Lower leg skin (tissue), 4 donors: ENCODE results near the gene RMI2. TPM values are rescaled to one million over a fixed set of nuclear protein-coding genes. Genes with fewer than 3 reads are reported as not detected.

Experiments used
- DNase-seq, 2 donors: peaks; one replicate each; pipeline ENCODE4 v3.0.0-alpha.2; 2019; ENCODE audit warnings: low spot score in 2 of 2
- H3K4me3 ChIP-seq: fragments of 200-600 bp; sonication (generic); 2 replicates; pipeline ENCODE4 v1.5.1; 2017; ENCODE audit warnings: mild to moderate bottlenecking, low read depth; ENCODE audit not compliant: poor library complexity, severe bottlenecking
- POLR2A ChIP-seq, 2 donors: fragments of 450-650 bp; IDR thresholded peaks; one replicate each; pipeline ENCODE4 v1.6.1; 2016 to 2017; ENCODE audit warnings: antibody characterized with exemption in 2 of 2, mild to moderate bottlenecking in 1 of 2, moderate library complexity in 1 of 2
- WGBS, 2 donors: methylation state at CpG; one replicate each; pipeline ENCODE4 v1.1.5; 2018; 5-methylcytosine and 5-hydroxymethylcytosine counted together
- intact Hi-C: fragments of 100-400 bp; cut with DNase I; formaldehyde crosslinking; loops from one replicate; pipeline ENCODE4 v1.15.0; 2023; ENCODE audit warnings: low total_unique reads
- total RNA-seq, 4 donors: library from RNA; depleted of rRNA; stranded (reverse); fragments of >200 nt; gene quantifications; one replicate each; pipeline ENCODE4 v1.1.0, GENCODE V29; 2016
- TF ChIP-seq, protein P1 (sequence below), 3 donors: fragments of 450-650 bp; IDR thresholded peaks; one replicate each; pipeline ENCODE4 v1.5.1; 2016; ENCODE audit warnings: antibody characterized with exemption in 3 of 3, mild to moderate bottlenecking in 3 of 3, moderate library complexity in 2 of 3

RMI2 gene
- total RNA-seq, 4 donors from 2014 or later, result 5.9 to 12.7 (median 7.9) TPM

DNA sequence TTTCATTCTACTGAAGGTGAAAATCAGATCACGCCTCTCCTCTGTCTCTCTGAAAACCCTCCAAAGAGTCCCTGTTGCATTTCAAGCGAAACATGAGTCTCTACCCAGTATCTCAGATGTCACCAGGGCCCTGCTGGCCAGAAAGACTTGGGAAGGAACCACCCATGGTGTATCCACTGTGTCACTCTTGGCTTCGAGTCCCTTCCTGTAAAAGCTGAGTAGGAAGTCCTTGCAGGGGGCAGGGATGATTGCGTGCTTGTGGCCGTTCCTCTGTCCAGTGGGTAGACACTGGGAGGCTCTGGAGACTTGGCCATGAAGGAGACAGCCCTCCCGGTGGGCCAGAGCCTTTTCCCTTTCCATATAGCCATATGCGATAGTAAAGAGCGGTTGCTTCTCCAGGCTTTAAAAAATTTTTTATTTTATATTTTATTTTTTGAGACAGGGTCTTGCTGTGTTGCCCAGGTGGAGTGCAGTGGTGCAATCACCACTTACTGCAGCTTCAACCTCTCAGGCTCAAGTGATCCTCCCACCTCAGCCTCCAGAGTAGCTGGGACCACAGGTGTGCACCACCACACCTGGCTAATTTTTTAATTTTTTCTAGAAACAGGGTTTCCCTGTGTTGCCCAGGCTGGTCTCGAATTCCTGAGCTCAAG lies 19.0 kb upstream of the RMI2 start:
- H3K4me3 ChIP-seq, result no peak overlapping the region
- no peak for TF ChIP-seq POLR2A (IDR thresholded peaks at IDR 0.05)
- TF ChIP-seq, protein P1, sequence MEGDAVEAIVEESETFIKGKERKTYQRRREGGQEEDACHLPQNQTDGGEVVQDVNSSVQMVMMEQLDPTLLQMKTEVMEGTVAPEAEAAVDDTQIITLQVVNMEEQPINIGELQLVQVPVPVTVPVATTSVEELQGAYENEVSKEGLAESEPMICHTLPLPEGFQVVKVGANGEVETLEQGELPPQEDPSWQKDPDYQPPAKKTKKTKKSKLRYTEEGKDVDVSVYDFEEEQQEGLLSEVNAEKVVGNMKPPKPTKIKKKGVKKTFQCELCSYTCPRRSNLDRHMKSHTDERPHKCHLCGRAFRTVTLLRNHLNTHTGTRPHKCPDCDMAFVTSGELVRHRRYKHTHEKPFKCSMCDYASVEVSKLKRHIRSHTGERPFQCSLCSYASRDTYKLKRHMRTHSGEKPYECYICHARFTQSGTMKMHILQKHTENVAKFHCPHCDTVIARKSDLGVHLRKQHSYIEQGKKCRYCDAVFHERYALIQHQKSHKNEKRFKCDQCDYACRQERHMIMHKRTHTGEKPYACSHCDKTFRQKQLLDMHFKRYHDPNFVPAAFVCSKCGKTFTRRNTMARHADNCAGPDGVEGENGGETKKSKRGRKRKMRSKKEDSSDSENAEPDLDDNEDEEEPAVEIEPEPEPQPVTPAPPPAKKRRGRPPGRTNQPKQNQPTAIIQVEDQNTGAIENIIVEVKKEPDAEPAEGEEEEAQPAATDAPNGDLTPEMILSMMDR (IDR thresholded peaks at IDR 0.05), result no peak
- no peak for DNase-seq
- WGBS, 2 donors, result 70 to 77% methylated on average over 9 of the region's 9 CpGs
- intact Hi-C loops, result no loop called here

- H3K4me3 ChIP-seq, result no peak overlapping the region
- intact Hi-C loops, result no loop called here
- TF ChIP-seq, protein P1 (IDR thresholded peaks at IDR 0.05), result no peak
- TF ChIP-seq POLR2A (IDR thresholded peaks at IDR 0.05), result no peak
- DNase-seq, result no peak
- 85 to 93% methylated on average over 9 of the region's 9 CpGs for WGBS, 2 donors
Measured at GRCh38 chr16:11326737-11327276, 18.5 kb upstream of the RMI2 start.

DNA sequence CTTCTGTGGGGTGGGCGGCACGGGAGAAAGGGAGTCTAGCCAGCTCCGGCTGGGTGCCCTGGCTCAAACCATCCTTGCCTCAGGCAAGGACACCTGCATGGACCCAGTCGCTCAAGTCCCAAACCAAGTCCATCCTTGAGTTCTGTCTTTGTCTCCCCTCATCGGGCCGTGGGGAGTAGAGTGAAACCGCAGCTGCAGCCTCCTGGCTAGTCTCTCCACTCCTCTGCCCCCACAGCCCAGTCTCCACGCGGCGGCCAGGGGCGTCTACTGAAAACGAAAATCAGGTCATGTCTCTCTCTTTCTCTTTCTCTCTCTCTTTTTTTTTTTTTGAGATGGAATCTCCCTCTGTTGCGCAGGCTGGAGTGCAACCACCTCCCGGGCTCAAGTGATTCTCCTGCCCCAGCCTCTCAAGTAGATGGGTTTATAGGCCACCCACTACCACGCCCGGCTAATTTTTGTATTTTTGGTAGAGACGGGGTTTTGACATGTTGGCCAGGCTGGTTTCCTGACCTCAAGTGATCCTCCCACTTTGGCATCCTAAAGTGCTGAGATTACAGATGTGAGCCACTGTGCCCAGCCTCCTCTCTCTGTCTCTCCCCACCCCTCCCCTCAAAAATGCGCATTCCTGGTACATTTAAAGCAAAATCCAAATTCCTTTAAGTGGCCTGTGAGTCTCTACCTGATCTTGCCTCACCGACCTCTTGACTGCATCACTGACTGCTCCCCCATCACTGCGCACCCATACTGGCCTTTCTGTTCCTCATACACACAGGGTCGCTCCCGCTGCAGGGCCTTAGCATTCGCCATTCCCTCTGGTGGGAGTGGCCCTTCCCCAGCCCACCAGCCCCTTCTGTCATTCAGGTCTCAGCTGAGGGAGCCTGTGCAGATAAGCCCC lies 17.7 kb upstream of the RMI2 start:
- intact Hi-C loops, result no loop called here
- TF ChIP-seq, protein P1 (IDR thresholded peaks at IDR 0.05), result no peak
- no peak for TF ChIP-seq POLR2A (IDR thresholded peaks at IDR 0.05)
- WGBS, 2 donors, result 75% methylated on average over 22 to 23 of the region's 23 CpGs
- no peak for DNase-seq
- no peak overlapping the region for H3K4me3 ChIP-seq

- peak in 1 of 2 donors; percentile 44 for DNase-seq
- intact Hi-C loops, result no loop called here
- TF ChIP-seq POLR2A (IDR thresholded peaks at IDR 0.05), result no peak
- TF ChIP-seq, protein P1 (IDR thresholded peaks at IDR 0.05), result no peak
- no peak overlapping the region for H3K4me3 ChIP-seq
- WGBS, 2 donors, result 34 to 41% methylated on average over 12 of the region's 12 CpGs
Measured at GRCh38 chr16:11328172-11329070, 16.8 kb upstream of the RMI2 start.

- TF ChIP-seq, protein P1 (IDR thresholded peaks at IDR 0.05), result no peak
- no peak for TF ChIP-seq POLR2A (IDR thresholded peaks at IDR 0.05)
- no peak overlapping the region for H3K4me3 ChIP-seq
- intact Hi-C loops, result no loop called here
- WGBS, 2 donors, result 31% methylated on average over 6 of the region's 6 CpGs
- no peak for DNase-seq
Measured at GRCh38 chr16:11329071-11329491, 16.2 kb upstream of the RMI2 start.
